ENCODE data around the gene AKAP13. TPM values are rescaled to one million over a fixed set of nuclear protein-coding genes. Genes with fewer than 3 reads are reported as not detected.

AKAP13 gene
- polyA plus RNA-seq, 1 donor from 2014 or later: 10.0 TPM

- H4K20me1 ChIP-seq (ENCODE audit: insufficient read depth): no peaks in the 10 kb centered on the region
- no peak overlapping the region for H3K27ac ChIP-seq (ENCODE audit: low read length)
- no peak for TF ChIP-seq EZH2 (IDR thresholded peaks at IDR 0.05; ENCODE audit: borderline replicate concordance, insufficient read depth, low read length, poor library complexity, severe bottlenecking)
- no peak for TF ChIP-seq RAD21 (conservative IDR thresholded peaks at IDR 0.05)
- TF ChIP-seq SMC3 (conservative IDR thresholded peaks at IDR 0.05; ENCODE audit: poor library complexity): no peak
- no peak for TF ChIP-seq MXI1 (conservative IDR thresholded peaks at IDR 0.05; ENCODE audit: poor library complexity, severe bottlenecking)
- TF ChIP-seq POLR2AphosphoS5 (IDR thresholded peaks at IDR 0.05): no peak
- no peak for TF ChIP-seq CTCF (IDR thresholded peaks at IDR 0.05; ENCODE audit: poor library complexity, severe bottlenecking)
- no peak for TF ChIP-seq EP300 (conservative IDR thresholded peaks at IDR 0.05; ENCODE audit: poor library complexity, severe bottlenecking)
- TF ChIP-seq TAF1 (IDR thresholded peaks at IDR 0.05; ENCODE audit: low read depth): no peak
- TF ChIP-seq REST (IDR thresholded peaks at IDR 0.05; ENCODE audit: borderline replicate concordance): no peak
Measured at GRCh38 chr15:85753791-85754452, 373.5 kb downstream of the AKAP13 start.

GRCh38 chr15:85754989-85755388 lies 374.6 kb downstream of the AKAP13 start:
- Histone ChIP-seq H3K36me3 (ENCODE audit: insufficient read depth, low read length) (no peaks in the 10 kb centered on the region), H3K79me2 (replicated peaks; ENCODE audit: insufficient read depth, low read length) (no peaks in the 10 kb centered on the region), H3K9me3 (ENCODE audit: low read length) (no peaks in the 10 kb centered on the region), H3K4me3 (ENCODE audit: low read length) (no peak overlapping the region), H3K9ac (ENCODE audit: low read length) (no peak overlapping the region), H4K20me1 (ENCODE audit: insufficient read depth) (no peaks in the 10 kb centered on the region), H3F3A (ENCODE audit: insufficient read depth, low read length, poor library complexity, severe bottlenecking) (no peaks in the 10 kb centered on the region), H3K27me3 (ENCODE audit: insufficient read depth, low read depth, low read length) (no peaks in the 10 kb centered on the region), H2AFZ (ENCODE audit: low read depth, low read length) (no peak overlapping the region), H3K4me2 (ENCODE audit: low read length) (no peak overlapping the region), H3K27ac (ENCODE audit: low read length) (no peak overlapping the region), H3K9me2 (ENCODE audit: insufficient read depth, low read length) (no peaks in the 10 kb centered on the region)
- no peak for TF ChIP-seq TAF1 (IDR thresholded peaks at IDR 0.05; ENCODE audit: low read depth)
- no peak for TF ChIP-seq SMC3 (conservative IDR thresholded peaks at IDR 0.05; ENCODE audit: poor library complexity)
- no peak for TF ChIP-seq MXI1 (conservative IDR thresholded peaks at IDR 0.05; ENCODE audit: poor library complexity, severe bottlenecking)
- no peak for TF ChIP-seq POLR2AphosphoS5 (IDR thresholded peaks at IDR 0.05)
- TF ChIP-seq EZH2 (IDR thresholded peaks at IDR 0.05; ENCODE audit: borderline replicate concordance, insufficient read depth, low read length, poor library complexity, severe bottlenecking): no peak
- no peak for TF ChIP-seq CTCF (IDR thresholded peaks at IDR 0.05; ENCODE audit: poor library complexity, severe bottlenecking)
- TF ChIP-seq EP300 (conservative IDR thresholded peaks at IDR 0.05; ENCODE audit: poor library complexity, severe bottlenecking): no peak
- TF ChIP-seq RAD21 (conservative IDR thresholded peaks at IDR 0.05): no peak
- no peak for TF ChIP-seq REST (IDR thresholded peaks at IDR 0.05; ENCODE audit: borderline replicate concordance)

More at GRCh38 chr15:85753791-85754452, 373.5 kb downstream of the AKAP13 start:
- no peak overlapping the region for H3K4me2 ChIP-seq (ENCODE audit: low read length)
- no peak overlapping the region for H3K9ac ChIP-seq (ENCODE audit: low read length)
- H3F3A ChIP-seq (ENCODE audit: insufficient read depth, low read length, poor library complexity, severe bottlenecking): no peaks in the 10 kb centered on the region
- no peaks in the 10 kb centered on the region for H3K27me3 ChIP-seq (ENCODE audit: insufficient read depth, low read depth, low read length)
- no peak overlapping the region for H2AFZ ChIP-seq (ENCODE audit: low read depth, low read length)
- no peaks in the 10 kb centered on the region for H3K79me2 ChIP-seq (replicated peaks; ENCODE audit: insufficient read depth, low read length)
- H3K9me3 ChIP-seq (ENCODE audit: low read length): no peaks in the 10 kb centered on the region
- no peaks in the 10 kb centered on the region for H3K36me3 ChIP-seq (ENCODE audit: insufficient read depth, low read length)
- no peak overlapping the region for H3K4me3 ChIP-seq (ENCODE audit: low read length)
- no peaks in the 10 kb centered on the region for H3K9me2 ChIP-seq (ENCODE audit: insufficient read depth, low read length)

Measured in neural cell (in vitro differentiated cells).